HEK293T (cell line): ENCODE results near the gene TMUB2.

Source experiments
- BHLHE40 ChIP-seq: fragments of 450-650 bp; IDR thresholded peaks from 2 replicates; pipeline ENCODE4 v1.6.1; 2016; ENCODE audit warnings: mild to moderate bottlenecking, moderate library complexity, borderline replicate concordance
- FOXA1 ChIP-seq: fragments of 450-650 bp; IDR thresholded peaks from 2 replicates; pipeline ENCODE4 v1.6.1; 2016; ENCODE audit warnings: mild to moderate bottlenecking
- FOXK2 ChIP-seq: fragments of 450-650 bp; IDR thresholded peaks from 2 replicates; pipeline ENCODE4 v1.6.1; 2016; ENCODE audit warnings: mild to moderate bottlenecking
- FOXM1 ChIP-seq: fragments of 450-650 bp; IDR thresholded peaks from 2 replicates; pipeline ENCODE4 v1.6.1; 2017; ENCODE audit warnings: mild to moderate bottlenecking, borderline replicate concordance
- SP1 ChIP-seq: fragments of 450-650 bp; IDR thresholded peaks from 2 replicates; pipeline ENCODE4 v1.6.1; 2017
- SUZ12 ChIP-seq: fragments of 450-650 bp; IDR thresholded peaks from 2 replicates; pipeline ENCODE4 v1.6.1; 2016; ENCODE audit warnings: mild to moderate bottlenecking
- TARDBP ChIP-seq: fragments of 450-650 bp; IDR thresholded peaks from 2 replicates; pipeline ENCODE4 v1.6.1; 2016
- ZNF384 ChIP-seq: fragments of 450-650 bp; IDR thresholded peaks from 2 replicates; pipeline ENCODE4 v1.6.1; 2016

- no peak for TF ChIP-seq SP1
- TF ChIP-seq FOXM1: no peak
- no peak for TF ChIP-seq SUZ12
- TF ChIP-seq FOXA1: no peak
- TF ChIP-seq FOXK2: no peak
- no peak for TF ChIP-seq TARDBP
- no peak for TF ChIP-seq ZNF384
- no peak for TF ChIP-seq BHLHE40
Measured at GRCh38 chr17:44183024-44183423, 3.7 kb upstream of the TMUB2 start.
